ENCODE measurements around the gene NDC80.
"Not testable (repeated sequence)": the region's sequence is repeated elsewhere in the genome, so short reads cannot be mapped to it uniquely, and the experiment has no call there.

Gene NDC80

DNA sequence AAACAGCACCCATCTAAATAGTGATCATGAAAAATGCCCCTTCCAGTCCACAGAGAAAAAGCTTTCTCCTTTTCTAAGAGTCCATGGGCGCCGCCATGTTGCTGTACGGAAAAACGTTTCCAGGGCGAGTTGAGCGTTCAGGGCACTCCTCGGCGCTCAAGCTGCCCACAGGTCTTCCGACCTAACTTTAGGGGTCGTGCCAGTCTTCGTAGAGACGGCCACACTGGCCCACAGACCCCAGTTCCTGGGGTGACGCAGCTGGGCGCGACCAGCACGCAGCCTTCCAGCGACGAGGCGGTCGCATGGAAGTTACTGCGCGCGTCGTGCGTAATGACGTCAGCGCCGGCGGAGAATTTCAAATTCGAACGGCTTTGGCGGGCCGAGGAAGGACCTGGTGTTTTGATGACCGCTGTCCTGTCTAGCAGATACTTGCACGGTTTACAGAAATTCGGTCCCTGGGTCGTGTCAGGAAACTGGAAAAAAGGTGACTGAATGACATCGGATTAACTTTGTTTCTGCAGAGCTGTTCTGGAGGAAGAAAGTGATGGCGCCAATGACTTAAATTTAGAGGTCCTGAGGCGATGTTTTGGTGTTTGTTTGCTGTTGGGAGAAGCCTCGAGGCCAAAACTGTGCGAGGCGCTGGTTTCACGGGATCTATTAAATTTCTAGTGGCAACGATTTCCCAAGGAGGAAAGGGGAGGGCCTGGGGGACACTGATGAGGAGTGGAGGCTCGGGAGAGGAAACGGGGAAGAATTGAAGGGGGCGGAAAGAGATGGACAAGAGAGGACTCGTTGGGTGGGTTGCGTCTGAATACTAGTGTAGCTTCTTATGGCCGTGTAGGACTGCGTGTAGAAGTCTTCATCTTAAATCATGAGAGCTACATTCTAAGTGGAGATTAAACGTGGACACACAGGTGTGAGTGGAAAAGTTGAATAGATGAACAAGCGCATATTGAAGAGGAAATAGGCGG, at the start of gene NDC80, which contains the start of gene METTL4:
Gene NDC80, plus strand, starts transcription at position 358 of the 971 bp plus-strand sequence. CDS start 1,429 bp downstream, outside the sequence.
Gene METTL4, minus strand, starts transcription at position 306 of the 971 bp plus-strand sequence. CDS start 4,289 bp downstream, outside the sequence.
- peak; percentile 81 for DNase-seq

- DNase-seq = no peak
These were observed 49.2 kb upstream of the NDC80 start for GRCh38 chr18:2522112-2522511.

DNA sequence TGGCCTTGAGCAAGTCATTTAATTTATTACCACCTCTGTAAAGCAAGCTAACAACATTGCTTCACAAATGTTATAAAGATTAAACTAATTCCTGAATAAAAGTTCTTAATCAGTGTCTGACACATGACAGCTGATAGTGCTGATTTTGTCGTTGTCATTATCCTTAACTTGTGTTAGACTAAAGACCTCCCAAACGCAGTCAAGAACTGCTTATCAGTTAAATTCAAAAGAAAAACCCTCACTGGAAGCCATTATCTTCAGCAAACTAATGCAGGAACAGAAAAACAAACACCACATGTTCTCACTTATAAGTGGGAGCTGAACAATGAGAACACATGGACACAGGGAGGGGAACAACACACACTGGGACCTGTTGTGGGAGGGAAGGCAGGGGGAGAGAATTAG, 46.6 kb upstream of the NDC80 start:
- not testable (repeated sequence) for DNase-seq

- DNase-seq = no peak
These were observed 45.0 kb upstream of the NDC80 start for GRCh38 chr18:2526329-2526728.

DNA sequence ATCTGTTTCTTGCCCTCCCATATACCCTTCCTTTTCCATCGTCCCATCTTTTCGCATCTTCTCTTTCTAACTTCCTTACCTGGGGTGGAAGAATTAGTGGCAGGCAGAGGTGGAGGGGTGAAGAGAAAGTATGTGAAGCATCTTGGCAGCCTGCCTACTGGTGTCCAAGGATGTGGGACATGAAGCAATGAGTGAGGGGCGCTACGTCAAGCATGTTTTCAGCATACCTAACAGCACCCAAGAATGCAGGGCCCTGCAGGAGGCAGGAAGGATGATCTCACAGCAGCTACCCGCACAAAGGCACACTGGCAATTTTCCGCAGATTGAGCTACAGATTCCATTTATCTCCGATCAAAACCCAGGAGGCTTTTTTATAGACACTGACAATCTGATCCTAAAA, 42.2 kb upstream of the NDC80 start:
- no peak for DNase-seq

- no peak for DNase-seq
These were observed 39.6 kb upstream of the NDC80 start for GRCh38 chr18:2531751-2532150.

DNA sequence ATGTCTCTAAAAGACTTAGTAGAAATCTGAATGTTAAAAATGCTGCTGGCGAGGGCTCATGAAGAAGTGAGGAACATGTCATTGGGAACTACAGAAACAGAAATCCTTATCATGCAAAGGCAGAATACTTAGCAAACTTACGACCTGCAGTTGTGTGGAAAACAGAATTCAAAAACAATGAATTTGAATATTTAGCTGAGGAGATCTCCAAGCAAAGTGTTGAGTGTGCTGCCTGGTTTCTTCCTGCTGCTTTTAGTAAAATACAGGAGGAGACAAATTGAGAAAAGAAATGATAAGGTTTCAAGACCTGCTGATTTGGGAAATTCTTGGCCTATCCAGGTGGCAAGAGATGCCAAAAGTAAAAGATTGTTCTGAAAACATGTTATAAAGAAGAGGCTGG, 38.6 kb upstream of the NDC80 start:
- DNase-seq = no peak

DNA sequence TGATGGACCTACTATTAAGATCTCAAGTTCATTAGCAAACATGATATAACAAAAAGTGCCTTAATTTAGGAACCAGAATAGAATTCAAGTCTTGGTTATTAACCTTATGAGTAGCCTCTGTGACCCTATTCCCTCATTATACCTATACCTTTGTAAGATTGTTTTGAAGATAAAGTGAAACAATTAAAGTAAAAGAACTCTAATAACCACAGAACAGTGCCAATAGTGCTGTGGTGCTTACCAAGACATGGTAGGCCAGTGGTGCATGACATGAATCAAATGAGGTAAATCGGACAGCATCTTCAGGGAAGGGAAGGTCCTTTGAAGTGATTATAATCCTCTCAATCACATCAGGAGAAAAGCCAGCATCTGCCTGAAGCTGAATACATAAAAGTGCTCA, 36.5 kb upstream of the NDC80 start:
- no peak for DNase-seq

DNA sequence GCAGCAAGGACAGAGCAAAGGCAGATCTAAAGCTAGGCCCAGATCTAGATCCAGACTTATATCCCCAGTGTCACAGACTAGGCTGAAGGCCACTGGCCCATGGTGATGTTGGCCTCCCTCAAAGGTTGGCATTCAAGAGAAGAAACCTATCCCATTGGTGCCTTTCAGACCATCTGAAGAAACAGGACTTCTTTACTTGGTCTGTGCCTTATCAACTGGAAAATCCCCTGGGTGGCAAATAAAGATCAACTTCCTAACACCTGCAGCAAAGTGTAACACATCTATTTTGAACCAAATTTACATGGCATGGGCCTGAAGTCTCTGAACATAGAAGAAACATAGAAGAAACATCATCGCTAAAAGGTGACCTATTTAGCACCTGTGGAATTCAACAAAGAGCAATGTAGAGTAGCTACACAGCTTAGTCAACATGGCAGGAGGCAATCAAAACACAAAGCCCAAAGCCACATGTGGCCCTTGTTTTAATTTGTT, 35.9 kb upstream of the NDC80 start:
- no peak for DNase-seq

DNA sequence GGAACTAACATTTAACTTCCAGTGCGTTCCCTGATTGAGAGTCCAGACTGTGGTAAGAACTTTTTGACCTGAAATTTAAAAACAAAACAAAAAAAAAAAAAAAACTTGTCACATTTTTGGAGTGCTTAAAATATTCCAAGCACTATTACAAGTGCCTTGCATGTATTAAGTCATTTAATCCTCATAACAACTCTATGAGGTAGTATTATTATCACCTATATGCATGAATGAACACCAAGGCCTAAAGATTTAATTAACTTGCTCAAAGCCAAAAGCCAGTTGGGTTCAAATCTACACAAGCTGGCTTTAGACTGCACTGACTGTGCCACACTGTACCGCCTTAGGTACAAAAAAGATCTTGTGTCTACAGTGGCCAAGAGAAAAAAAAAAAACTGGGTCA, 35.3 kb upstream of the NDC80 start:
- DNase-seq = no peak

DNA sequence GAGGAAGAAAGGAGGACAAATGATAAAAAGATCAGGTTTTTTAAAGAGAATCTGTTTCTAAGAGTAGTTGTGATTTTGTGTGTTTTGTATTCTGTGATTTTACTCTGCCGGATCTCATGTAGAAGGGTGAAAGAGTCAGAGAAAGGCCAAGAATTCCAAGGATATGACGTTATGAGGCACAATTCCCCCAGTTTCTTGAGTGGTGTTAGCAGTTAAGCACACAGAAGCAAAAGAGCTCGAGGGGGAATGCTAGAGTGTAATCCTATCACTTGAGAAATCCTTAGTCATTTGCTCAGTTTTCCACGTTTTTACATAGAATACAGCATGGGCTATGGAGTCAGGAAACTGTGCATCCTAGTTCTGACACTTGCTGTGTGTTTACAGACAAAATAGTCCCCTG, 34.9 kb upstream of the NDC80 start:
- no peak for DNase-seq

DNA sequence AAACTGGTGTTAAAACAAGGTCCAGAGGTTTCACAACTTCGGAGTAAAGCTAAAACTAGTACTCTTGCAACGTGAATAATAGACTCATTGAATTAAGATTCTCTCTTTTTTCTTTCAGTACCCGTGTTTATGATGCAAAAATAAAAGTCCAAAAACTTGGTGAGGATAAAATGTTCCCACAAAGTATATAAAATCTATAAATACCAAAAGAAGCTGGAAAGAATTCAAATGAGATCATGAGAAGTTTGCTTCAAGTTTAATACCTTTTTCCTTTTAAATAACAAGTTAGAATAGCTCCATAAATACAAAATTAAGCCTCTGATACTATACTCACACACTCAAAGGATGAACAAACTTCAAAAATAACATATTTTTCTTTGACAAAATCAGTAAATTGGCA, 34.1 kb upstream of the NDC80 start:
- DNase-seq = no peak

DNA sequence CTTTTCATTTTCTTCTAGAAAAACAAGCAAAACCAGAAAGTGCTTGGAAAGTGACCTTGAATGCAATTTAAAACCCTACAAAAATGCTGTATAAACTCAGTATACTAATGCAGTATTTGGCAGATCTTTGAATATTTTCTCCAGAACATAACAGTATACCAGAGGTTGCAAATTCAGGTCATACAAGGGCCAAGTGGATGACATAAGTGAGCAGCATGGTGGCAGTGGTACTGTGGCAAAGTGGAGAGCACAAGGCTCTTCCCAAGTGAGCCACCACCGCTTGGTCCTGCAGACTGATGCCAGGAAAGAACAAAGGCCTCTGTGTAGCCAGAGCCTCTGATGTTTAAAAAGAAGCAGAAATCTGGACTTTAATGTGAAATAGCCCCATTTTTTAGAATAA, 33.1 kb upstream of the NDC80 start:
- no peak for DNase-seq

DNA sequence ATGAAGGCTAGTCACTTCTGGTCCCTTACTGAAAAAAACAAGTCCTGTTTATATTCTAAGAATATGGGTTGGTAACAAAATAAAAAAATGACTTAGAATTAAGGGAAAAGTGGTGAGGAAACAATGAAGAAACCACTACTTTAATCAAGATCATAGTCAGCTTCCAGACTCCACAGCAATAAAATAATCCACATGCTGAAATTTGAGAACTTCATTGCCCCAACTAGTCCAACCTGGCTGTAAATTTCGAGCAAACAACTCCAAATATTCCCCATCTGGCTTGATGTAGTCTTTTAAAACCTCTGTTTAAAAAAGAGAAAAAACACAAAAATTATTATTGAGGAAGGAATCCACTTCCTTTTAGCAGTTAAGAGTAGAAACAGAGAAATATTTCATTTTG, 32.5 kb upstream of the NDC80 start:
- DNase-seq = no peak

DNA sequence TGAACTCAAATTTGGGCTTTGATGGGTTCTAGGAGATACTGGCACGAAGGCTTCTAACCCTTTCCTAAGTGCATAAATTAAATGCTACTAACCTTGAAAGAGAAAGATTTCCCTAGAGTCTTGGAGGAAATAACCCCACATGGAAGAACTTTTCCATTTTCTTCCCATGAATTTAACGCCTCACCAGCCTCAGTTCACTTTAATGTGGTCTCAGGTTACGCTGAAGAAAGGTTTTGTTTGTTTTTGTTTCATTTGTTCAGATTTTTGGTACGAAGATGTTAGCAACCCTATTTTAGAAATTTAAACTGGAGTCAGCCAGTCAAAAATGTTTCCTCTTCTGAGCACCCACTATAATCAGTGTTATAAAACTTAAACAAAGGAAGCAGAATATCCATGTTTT, 30.8 kb upstream of the NDC80 start:
- DNase-seq = no peak

DNA sequence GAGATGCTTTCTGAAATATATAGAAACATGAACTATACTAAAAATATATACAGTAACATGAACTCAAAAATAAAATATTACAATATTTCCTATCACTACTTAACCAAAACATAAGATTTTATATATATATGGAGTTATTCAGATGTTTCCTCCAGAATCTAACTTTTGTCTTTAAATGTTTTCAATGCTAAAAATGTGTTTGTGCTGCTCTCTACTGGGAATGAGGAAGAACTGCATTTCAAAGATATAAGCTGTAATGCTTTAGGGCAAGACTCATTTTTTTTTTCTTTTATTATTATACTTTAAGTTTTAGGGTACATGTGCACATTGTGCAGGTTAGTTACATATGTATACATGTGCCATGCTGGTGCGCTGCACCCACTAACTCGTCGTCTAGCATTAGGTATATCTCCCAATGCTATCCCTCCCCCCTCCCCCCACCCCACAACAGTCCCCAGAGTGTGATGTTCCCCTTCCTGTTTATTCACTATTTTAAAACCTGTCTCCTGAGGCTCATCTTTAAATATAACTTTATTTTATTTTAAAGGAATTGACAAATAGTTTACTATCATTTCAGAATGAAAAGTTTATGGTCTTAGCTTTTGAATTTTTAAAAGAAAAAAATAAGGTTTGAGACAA, 29.3 kb upstream of the NDC80 start:
- DNase-seq = not testable (repeated sequence)

GRCh38 chr18:2545155-2545554, 26.2 kb upstream of the NDC80 start:
- no peak for DNase-seq

- DNase-seq = no peak
These were observed 23.8 kb upstream of the NDC80 start for GRCh38 chr18:2547477-2548087.

DNA sequence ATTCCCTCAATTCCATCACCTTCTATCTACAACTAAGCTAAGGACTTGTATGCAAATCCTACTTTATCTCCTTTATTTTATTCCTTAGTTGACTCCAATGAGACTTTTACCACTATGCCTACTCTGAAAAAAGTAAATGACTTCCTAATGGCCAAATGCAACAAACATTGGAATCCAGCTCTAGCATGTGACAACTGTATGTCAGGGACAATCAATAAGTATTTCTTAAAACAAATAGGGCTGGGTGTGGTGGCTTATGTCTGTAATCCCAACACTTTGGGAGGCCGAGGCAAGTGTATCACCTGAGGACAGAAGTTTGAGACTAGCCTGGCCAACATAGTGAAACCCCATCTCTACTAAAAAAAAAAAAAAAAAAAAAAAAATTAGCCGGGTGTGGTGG, 21.9 kb upstream of the NDC80 start:
- DNase-seq = no peak

DNA sequence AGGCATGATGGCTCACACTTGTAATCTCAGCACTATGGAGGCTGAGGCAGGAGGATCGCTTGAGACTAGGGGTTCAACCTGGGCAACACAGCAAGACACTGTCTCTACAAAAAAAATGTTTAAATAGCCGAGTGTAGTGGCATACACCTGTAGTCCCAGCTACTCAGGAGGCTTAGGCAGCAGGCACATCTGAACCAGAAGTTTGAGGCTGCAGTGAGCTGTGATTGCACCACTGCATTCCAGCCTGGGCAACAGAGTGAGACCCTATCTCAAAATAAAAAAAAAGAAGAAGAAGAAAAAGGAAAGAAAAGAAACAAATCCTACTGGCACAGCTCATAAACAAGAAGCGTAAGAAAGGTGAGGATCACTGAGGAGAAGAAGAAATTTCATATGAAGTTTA, 19.9 kb upstream of the NDC80 start:
- no peak for DNase-seq

- no peak for DNase-seq
These were observed 16.7 kb upstream of the NDC80 start for GRCh38 chr18:2554696-2555095.

- DNase-seq = no peak
These were observed 15.5 kb upstream of the NDC80 start for GRCh38 chr18:2555895-2556294.

DNA sequence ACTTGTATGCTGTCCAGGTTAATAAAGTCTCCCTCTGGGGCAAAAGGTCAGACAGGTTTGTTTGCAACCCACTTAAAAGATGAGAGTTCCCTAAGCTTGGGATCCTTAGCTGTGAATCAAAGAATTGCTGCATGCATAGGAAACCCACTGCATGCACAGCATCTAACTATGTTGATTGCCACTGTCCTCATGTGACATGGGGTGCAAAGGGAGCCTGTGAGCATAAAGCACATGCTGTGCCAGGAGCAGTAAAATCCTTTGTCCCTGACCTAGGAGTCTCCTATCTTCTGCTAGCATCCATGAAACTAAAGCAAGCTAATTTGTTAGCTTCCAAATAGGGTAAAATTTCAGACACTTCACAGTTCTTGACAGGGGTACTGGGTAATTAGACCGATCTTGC, 13.8 kb upstream of the NDC80 start:
- DNase-seq = no peak

- DNase-seq = no peak
These were observed 12.1 kb upstream of the NDC80 start for GRCh38 chr18:2559249-2559648.
